Mammary epithelial cell (primary cell): ENCODE data around the gene NPAS3.

Source experiments
- EZH2 ChIP-seq: IDR thresholded peaks from 2 replicates; pipeline ENCODE4 v1.6.1; 2012; ENCODE audit warnings: low read length, inconsistent platforms, borderline replicate concordance
- TF ChIP-seq, protein P1 (sequence below), 2 donors: IDR thresholded peaks in 1 of 2; conservative IDR thresholded peaks in 1 of 2; 2 replicates each; pipeline ENCODE4 v1.5.1; 2011 to 2012; ENCODE audit warnings: inconsistent platforms in 2 of 2, low read length in 2 of 2, mild to moderate bottlenecking in 2 of 2, control low read depth in 1 of 2, low read depth in 1 of 2; ENCODE audit not compliant: insufficient read depth in 1 of 2; ENCODE audit errors: extremely low read depth in 1 of 2

DNA sequence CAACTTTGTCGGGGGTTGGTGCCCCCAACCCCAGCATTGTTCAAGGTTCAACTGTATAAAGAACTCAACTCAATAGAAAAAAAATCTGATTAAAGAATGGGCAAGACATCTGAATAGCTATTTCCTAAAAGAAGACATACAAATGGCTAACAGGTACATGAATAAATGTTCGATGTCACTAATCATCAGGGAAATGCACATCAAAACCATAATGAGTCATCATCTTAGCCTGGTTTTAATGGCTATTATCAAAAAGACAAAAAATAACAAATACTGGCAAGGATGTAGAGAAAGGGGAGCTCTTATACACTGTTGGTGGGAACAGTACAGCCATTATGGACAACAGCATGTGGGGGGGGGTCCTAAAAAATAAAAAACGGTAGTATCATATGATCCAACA lies 28.7 kb downstream of the NPAS3 start:
- TF ChIP-seq, protein P1, sequence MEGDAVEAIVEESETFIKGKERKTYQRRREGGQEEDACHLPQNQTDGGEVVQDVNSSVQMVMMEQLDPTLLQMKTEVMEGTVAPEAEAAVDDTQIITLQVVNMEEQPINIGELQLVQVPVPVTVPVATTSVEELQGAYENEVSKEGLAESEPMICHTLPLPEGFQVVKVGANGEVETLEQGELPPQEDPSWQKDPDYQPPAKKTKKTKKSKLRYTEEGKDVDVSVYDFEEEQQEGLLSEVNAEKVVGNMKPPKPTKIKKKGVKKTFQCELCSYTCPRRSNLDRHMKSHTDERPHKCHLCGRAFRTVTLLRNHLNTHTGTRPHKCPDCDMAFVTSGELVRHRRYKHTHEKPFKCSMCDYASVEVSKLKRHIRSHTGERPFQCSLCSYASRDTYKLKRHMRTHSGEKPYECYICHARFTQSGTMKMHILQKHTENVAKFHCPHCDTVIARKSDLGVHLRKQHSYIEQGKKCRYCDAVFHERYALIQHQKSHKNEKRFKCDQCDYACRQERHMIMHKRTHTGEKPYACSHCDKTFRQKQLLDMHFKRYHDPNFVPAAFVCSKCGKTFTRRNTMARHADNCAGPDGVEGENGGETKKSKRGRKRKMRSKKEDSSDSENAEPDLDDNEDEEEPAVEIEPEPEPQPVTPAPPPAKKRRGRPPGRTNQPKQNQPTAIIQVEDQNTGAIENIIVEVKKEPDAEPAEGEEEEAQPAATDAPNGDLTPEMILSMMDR (conservative IDR thresholded peaks at IDR 0.05 in 1 of 2, IDR thresholded peaks at IDR 0.05 in 1 of 2; ENCODE audit: extremely low read depth in 1 of 2, insufficient read depth in 1 of 2, low read depth in 1 of 2, low read length in 2 of 2), result no peak
- TF ChIP-seq EZH2, result no peak
